AG10803 (cell line): Measurements from ENCODE around the gene ZCCHC10.

Experiments used
- DNase-seq: peaks from one replicate; pipeline ENCODE4 v3.0.0; 2010; ENCODE audit warnings: low read depth
- H3K4me3 ChIP-seq: 2 replicates; pipeline ENCODE4 v1.5.1; 2011; ENCODE audit warnings: mild to moderate bottlenecking, low read length, control low read depth
- TF ChIP-seq, protein P1 (sequence below): conservative IDR thresholded peaks from 2 replicates; pipeline ENCODE4 v1.5.1; 2011; ENCODE audit warnings: mild to moderate bottlenecking, low read length, control low read depth, inconsistent platforms

ZCCHC10 gene

DNA sequence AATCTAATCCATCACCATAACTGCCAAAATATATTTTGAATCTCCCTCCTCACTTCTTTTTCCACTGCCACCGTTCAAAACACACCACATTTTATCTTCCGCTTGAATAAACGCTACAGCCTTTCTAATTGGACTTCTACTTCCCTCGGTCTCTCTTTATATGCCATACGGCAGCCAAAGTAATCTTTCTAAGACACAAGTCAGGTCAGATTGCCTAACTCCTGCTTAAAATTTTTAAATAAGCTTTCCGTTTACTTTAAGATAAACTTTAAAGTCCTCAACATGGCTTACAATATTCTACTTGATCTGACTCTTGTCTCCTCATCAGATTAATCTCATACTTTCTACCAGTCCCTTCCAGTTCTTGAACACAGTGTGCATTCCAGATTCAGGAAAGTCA is 72.6 kb downstream of the ZCCHC10 start:
- H3K4me3 ChIP-seq, result no peak overlapping the region
- no peak for DNase-seq
- TF ChIP-seq, protein P1, sequence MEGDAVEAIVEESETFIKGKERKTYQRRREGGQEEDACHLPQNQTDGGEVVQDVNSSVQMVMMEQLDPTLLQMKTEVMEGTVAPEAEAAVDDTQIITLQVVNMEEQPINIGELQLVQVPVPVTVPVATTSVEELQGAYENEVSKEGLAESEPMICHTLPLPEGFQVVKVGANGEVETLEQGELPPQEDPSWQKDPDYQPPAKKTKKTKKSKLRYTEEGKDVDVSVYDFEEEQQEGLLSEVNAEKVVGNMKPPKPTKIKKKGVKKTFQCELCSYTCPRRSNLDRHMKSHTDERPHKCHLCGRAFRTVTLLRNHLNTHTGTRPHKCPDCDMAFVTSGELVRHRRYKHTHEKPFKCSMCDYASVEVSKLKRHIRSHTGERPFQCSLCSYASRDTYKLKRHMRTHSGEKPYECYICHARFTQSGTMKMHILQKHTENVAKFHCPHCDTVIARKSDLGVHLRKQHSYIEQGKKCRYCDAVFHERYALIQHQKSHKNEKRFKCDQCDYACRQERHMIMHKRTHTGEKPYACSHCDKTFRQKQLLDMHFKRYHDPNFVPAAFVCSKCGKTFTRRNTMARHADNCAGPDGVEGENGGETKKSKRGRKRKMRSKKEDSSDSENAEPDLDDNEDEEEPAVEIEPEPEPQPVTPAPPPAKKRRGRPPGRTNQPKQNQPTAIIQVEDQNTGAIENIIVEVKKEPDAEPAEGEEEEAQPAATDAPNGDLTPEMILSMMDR, result no peak

DNA sequence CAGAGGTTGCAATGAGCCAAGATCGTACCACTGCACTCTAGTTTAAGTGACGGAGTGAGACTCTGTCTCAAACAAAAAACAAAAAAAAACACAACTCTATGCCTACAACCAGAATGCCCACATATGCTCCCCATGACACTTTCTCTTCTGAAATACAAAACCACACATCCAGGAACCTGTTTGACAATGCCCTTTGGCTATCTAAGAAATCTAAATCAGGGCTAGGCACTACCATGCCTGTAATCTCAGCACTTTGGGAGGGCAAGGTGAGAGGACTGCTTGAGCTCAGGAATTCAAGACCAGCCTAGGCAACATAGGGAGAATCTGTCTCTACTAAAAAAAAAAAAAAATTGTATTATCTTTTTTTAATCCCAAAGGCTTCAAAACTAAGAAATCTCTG is 73.5 kb downstream of the ZCCHC10 start:
- TF ChIP-seq, protein P1, result no peak
- no peak for DNase-seq
- no peak overlapping the region for H3K4me3 ChIP-seq

DNA sequence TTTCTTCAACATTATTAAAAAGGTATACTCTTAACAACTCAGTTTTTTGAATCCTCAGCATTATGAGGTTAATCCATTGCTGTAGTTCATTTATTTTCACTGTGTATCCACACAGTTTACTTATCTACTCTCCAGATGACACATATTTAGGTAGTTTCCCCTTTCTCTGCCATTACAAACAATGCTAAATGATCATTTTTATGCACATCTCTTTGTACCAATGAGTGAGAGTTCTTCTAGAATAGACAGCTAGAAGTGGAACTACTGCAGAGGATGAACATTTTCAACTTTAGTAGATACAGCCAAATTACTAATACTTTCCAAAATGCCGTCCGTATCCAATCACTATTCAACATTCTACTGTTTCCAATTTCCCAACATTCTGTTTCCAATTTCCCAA is 74.5 kb downstream of the ZCCHC10 start:
- TF ChIP-seq, protein P1, result no peak
- DNase-seq, result no peak
- H3K4me3 ChIP-seq, result no peak overlapping the region

DNA sequence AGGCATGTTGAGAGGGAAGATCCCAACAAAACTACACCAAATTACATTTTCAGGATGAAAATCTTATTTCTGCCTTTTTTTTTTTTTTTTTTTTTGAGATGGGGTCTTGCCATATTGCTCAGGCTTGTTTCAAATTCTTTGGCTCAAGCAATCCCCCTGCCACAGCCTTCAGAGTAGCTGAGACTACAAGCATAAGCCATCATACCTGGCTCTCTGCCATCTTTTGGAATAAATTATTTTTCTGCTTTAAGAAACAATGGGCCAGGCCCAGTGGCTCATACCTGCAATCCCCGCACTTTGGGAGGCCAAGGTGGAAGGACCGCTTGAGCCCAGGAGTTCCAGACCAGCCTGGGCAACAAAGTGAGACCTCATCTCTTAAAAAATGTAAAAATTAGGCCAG is 77.2 kb downstream of the ZCCHC10 start:
- DNase-seq, result no peak
- no peak overlapping the region for H3K4me3 ChIP-seq
- TF ChIP-seq, protein P1, result no peak

DNA sequence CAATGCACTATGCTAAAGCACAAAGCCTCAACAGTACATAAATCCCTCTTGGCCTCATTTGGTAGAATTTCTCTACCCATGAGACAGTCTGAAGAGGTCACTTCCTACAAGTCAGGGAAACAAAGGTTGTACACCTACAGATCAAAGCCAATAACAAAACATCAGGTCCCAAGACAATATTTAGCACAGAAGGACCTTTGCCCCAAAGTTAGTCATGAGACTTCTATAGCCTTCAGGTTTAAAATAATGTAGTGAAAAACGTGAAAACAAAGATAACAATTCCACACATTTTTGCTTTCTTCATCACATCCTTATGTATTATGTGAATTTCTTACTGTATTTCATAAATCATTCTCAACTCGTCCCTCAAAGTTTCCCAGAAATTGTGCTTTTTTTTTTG is 78.7 kb downstream of the ZCCHC10 start:
- H3K4me3 ChIP-seq, result no peak overlapping the region
- DNase-seq, result peak; percentile 53
- TF ChIP-seq, protein P1, result no peak
